Measurements from ENCODE around the gene SLC35E1. TPM values are rescaled to one million over a fixed set of nuclear protein-coding genes. Genes with fewer than 3 reads are reported as not detected.

Gene SLC35E1
- total RNA-seq, 1 donor from 2014 or later, result 70.0 TPM

DNA sequence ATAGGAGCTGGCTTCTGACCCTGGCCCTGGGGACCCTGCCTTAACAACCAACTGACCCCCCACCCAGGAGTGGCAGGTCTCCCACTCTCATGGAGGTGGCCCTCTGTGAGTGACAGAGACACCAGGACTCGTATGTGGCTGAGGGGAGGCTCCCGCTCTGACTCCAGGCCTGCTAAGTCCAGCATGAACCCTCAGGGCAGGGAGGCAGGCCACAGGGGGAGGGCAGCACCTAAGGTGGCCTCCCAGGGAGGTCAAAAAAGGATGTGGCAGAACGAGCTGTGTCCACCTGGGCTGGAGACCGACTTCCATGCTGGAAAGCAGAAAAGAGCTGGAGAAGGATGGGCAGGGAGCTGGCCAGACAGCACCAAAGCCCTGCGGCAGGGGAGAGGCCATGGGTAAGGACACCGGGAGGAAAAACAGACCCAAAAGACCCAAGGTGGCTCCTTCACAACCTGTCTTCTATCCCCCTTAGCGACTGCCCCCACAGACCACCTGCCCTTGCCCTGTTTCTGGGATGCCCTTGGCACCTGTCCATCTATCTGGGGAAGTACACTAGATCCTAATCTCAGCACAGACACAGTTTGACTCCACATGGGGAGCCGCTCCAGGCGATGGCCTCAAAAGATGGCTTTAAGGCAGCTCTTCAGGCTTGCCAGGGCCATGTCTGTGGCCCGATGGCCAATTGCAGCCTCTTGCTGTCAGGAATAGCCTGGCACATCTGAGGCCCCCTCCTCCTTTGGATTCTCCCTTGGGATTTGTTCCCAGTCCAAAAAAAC is 10.5 kb upstream of the SLC35E1 start:
- DNase-seq (ENCODE audit: low spot score), result no peak
- no peak overlapping the region for H3K4me3 Mint-ChIP-seq (ENCODE audit: unreplicated experiment)

DNA sequence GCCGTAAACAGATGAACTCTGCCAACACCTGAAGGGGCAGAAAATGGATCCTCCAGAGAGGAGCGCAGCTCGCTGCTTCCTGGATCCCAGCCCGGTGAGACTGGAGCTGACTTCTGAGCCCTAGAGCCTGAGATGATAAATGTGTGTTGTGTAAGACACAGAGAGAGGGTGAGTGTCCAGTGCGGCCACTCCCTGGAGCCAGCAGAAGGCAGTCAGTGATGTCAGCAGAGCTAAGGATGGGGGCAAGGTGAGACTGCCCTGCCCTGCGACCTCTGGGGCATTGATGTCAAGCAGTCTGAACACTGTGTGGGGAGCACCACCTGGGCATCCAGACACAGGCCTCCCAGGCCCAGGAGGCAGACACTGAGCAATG is 9.7 kb upstream of the SLC35E1 start:
- no peak overlapping the region for H3K4me3 Mint-ChIP-seq (ENCODE audit: unreplicated experiment)
- peak overlapping the region; percentile 77 for H3K27ac Mint-ChIP-seq (ENCODE audit: unreplicated experiment)
- no peak for DNase-seq (ENCODE audit: low spot score)

More for the DNA sequence above, 10.5 kb upstream of the SLC35E1 start:
- peaks cover 68% of the 10 kb centered on the region for H3K4me1 Mint-ChIP-seq (ENCODE audit: low read depth)
- H3K9me3 Mint-ChIP-seq (ENCODE audit: low read depth), result no peaks in the 10 kb centered on the region
- H3K36me3 Mint-ChIP-seq (ENCODE audit: low read depth), result peaks cover 3% of the 10 kb centered on the region
- H3K27me3 Mint-ChIP-seq (ENCODE audit: low read depth), result no peaks in the 10 kb centered on the region
- TF ChIP-seq, protein P1, sequence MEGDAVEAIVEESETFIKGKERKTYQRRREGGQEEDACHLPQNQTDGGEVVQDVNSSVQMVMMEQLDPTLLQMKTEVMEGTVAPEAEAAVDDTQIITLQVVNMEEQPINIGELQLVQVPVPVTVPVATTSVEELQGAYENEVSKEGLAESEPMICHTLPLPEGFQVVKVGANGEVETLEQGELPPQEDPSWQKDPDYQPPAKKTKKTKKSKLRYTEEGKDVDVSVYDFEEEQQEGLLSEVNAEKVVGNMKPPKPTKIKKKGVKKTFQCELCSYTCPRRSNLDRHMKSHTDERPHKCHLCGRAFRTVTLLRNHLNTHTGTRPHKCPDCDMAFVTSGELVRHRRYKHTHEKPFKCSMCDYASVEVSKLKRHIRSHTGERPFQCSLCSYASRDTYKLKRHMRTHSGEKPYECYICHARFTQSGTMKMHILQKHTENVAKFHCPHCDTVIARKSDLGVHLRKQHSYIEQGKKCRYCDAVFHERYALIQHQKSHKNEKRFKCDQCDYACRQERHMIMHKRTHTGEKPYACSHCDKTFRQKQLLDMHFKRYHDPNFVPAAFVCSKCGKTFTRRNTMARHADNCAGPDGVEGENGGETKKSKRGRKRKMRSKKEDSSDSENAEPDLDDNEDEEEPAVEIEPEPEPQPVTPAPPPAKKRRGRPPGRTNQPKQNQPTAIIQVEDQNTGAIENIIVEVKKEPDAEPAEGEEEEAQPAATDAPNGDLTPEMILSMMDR (IDR thresholded peaks at IDR 0.05), result no peak
- H3K27ac Mint-ChIP-seq (ENCODE audit: unreplicated experiment), result peak overlapping the region; percentile 12

DNA sequence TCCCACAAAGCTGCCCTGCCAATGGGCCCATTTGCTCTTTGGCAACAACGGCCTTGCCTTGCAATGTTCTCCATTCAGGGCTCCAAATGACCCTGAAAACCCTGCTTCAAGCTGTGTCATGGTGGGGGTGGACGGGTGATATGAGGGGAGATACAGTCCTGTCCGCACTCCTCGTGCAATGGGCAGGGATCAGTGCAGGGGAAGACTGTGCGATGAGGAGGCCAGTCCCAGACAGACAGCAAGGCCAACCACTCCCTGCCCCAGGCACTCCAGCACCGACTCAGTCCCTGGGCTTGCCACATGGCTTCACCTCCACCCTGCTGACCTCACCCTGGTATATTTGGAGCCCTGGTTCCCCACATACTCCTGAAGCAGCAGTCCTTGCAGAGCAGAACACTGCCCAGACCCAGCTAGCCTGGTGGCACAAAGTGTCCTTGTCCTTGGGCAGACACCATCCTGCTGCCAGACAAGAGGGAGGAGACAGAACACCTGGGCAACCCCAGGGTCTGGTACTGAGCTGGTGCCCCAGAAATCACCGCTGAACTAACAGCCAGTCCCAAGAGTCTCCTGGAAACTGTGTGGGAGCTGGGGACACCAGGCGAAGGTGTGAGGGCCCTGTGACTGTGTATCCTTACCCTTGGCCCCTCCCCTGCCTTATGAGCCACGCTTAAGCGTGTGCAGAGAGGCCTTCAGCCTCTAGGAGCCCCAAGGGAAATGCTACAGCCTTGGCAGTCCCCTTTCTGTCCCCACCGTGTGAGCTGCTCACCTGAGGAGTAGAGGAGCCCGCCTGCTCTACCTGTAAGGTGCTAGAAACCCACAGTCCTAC is 9.1 kb upstream of the SLC35E1 start:
- no peak overlapping the region for H3K4me3 Mint-ChIP-seq (ENCODE audit: unreplicated experiment)
- peak overlapping the region; percentile 77 for H3K27ac Mint-ChIP-seq (ENCODE audit: unreplicated experiment)
- H3K27me3 Mint-ChIP-seq (ENCODE audit: low read depth), result no peaks in the 10 kb centered on the region
- no peaks in the 10 kb centered on the region for H3K9me3 Mint-ChIP-seq (ENCODE audit: low read depth)
- H3K36me3 Mint-ChIP-seq (ENCODE audit: low read depth), result peaks cover 4% of the 10 kb centered on the region
- H3K4me1 Mint-ChIP-seq (ENCODE audit: low read depth), result peaks cover 55% of the 10 kb centered on the region
- DNase-seq (ENCODE audit: low spot score), result no peak
- TF ChIP-seq, protein P1 (IDR thresholded peaks at IDR 0.05), result no peak

More for the DNA sequence above, 9.7 kb upstream of the SLC35E1 start:
- TF ChIP-seq, protein P1 (IDR thresholded peaks at IDR 0.05), result no peak
- H3K4me1 Mint-ChIP-seq (ENCODE audit: low read depth), result peaks cover 61% of the 10 kb centered on the region
- peaks cover 3% of the 10 kb centered on the region for H3K36me3 Mint-ChIP-seq (ENCODE audit: low read depth)
- H3K27me3 Mint-ChIP-seq (ENCODE audit: low read depth), result no peaks in the 10 kb centered on the region
- no peaks in the 10 kb centered on the region for H3K9me3 Mint-ChIP-seq (ENCODE audit: low read depth)

GRCh38 chr19:16579381-16579780 is 7.2 kb upstream of the SLC35E1 start:
- peak overlapping the region; percentile 63 for H3K27ac Mint-ChIP-seq (ENCODE audit: unreplicated experiment)

DNA sequence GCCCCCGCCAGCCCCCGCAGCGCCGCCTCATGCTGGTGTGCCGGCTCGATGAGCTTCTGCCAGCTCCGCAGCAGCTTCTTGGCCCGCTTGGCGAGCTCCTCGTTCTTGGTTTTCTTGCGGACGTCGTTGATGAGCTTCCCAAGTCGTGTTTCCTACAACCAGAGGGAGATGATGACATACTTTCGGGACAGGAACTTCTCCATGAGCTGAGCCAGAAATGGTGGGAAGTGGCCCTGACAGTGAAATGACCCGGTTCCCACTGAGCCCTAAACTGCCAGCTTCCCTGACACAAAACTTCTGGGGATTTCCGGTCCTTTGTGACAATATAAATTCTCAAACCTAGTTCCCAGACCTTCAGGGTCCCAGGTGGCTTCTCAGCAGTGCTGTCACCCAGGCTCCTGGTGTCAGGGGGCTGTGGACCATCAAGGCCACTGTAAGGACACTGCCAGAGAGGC is 5.3 kb upstream of the SLC35E1 start:
- H3K4me3 Mint-ChIP-seq (ENCODE audit: unreplicated experiment), result no peak overlapping the region
- DNase-seq (ENCODE audit: low spot score), result no peak
- H3K36me3 Mint-ChIP-seq (ENCODE audit: low read depth), result peaks cover 7% of the 10 kb centered on the region
- H3K27me3 Mint-ChIP-seq (ENCODE audit: low read depth), result no peaks in the 10 kb centered on the region
- H3K4me1 Mint-ChIP-seq (ENCODE audit: low read depth), result peaks cover 43% of the 10 kb centered on the region
- H3K9me3 Mint-ChIP-seq (ENCODE audit: low read depth), result no peaks in the 10 kb centered on the region
- no peak overlapping the region for H3K27ac Mint-ChIP-seq (ENCODE audit: unreplicated experiment)
- TF ChIP-seq, protein P1 (IDR thresholded peaks at IDR 0.05), result no peak

More at GRCh38 chr19:16579381-16579780, 7.2 kb upstream of the SLC35E1 start:
- TF ChIP-seq, protein P1 (IDR thresholded peaks at IDR 0.05), result no peak
- Mint-ChIP-seq H3K9me3 (ENCODE audit: low read depth) (no peaks in the 10 kb centered on the region), H3K4me3 (ENCODE audit: unreplicated experiment) (no peak overlapping the region), H3K36me3 (ENCODE audit: low read depth) (peaks cover 7% of the 10 kb centered on the region), H3K4me1 (ENCODE audit: low read depth) (peaks cover 43% of the 10 kb centered on the region), H3K27me3 (ENCODE audit: low read depth) (no peaks in the 10 kb centered on the region)
- DNase-seq (ENCODE audit: low spot score), result no peak

Measured in chondrocyte (in vitro differentiated cells).